ENCODE results near the gene DCHS1. TPM values are rescaled to one million over a fixed set of nuclear protein-coding genes. Genes with fewer than 3 reads are reported as not detected.

The DCHS1 gene
- total RNA-seq, 6 experiments from 2014 or later, result 1.8 to 9.2 (median 4.1) TPM

DNA sequence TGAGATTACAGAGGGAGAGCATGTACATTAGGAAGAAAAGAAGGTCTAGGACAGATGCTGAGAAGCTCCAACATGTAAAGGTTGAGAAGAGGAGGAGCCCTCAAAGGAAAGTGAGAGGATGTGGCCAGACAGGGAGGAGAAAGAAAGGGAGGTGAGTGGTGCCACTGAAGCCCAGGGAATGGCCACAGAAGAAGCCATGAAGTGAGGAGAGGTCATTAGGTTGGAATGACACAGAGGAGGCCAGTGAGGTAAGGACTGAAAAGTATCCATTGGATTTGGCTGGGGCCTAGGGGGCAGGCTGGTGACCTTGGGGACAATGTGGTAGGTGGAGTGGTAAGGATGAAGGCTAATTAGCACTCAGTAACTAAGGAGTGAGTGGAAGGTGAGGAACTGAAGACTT is 3.0 kb upstream of the DCHS1 start:
- TF ChIP-seq, protein P1, sequence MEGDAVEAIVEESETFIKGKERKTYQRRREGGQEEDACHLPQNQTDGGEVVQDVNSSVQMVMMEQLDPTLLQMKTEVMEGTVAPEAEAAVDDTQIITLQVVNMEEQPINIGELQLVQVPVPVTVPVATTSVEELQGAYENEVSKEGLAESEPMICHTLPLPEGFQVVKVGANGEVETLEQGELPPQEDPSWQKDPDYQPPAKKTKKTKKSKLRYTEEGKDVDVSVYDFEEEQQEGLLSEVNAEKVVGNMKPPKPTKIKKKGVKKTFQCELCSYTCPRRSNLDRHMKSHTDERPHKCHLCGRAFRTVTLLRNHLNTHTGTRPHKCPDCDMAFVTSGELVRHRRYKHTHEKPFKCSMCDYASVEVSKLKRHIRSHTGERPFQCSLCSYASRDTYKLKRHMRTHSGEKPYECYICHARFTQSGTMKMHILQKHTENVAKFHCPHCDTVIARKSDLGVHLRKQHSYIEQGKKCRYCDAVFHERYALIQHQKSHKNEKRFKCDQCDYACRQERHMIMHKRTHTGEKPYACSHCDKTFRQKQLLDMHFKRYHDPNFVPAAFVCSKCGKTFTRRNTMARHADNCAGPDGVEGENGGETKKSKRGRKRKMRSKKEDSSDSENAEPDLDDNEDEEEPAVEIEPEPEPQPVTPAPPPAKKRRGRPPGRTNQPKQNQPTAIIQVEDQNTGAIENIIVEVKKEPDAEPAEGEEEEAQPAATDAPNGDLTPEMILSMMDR (IDR thresholded peaks at IDR 0.05), result no peak
- no peak for TF ChIP-seq POLR2A (IDR thresholded peaks at IDR 0.05)
- no peaks in the 10 kb centered on the region for H3K27me3 ChIP-seq
- no peaks in the 10 kb centered on the region for H3K36me3 ChIP-seq
- intact Hi-C loops (cut with DNase I), result no loop called here
- no peaks in the 10 kb centered on the region for H3K4me1 ChIP-seq
- H3K9me3 ChIP-seq, result no peaks in the 10 kb centered on the region
- ATAC-seq (no peak), DNase-seq (no peak)
- H3K4me3 ChIP-seq, result no peak overlapping the region
- no peak overlapping the region for H3K27ac ChIP-seq

DNA sequence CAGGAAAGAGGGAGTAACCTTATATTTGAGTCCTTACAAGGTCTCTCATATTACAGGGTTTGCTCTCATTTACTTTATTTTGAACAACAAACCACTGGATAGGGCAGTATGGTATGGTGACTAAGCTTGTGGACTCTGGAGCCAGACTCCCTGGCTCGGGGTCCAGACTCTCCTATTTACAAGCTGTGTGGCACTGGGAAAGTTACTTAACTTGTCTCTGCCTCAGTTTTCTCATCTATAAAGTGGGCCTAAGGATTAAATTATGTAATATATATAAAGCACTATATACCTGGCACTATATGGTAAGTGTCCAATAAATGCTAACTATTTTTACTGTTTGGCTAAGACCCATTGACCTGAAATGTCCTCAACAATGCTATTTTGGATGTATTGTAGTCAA is 1.7 kb upstream of the DCHS1 start:
- no peaks in the 10 kb centered on the region for H3K9me3 ChIP-seq
- H3K4me1 ChIP-seq, result no peaks in the 10 kb centered on the region
- intact Hi-C loops (cut with DNase I), result no loop called here
- H3K36me3 ChIP-seq, result no peaks in the 10 kb centered on the region
- no peak for ATAC-seq
- TF ChIP-seq, protein P1 (IDR thresholded peaks at IDR 0.05), result no peak
- TF ChIP-seq POLR2A (IDR thresholded peaks at IDR 0.05), result no peak
- DNase-seq, result no peak
- H3K27me3 ChIP-seq, result no peaks in the 10 kb centered on the region
- no peak overlapping the region for H3K27ac ChIP-seq
- no CpG with 5 or more reads among the region's 1 CpG for WGBS (ENCODE audit: insufficient coverage, low coverage, low lambda C conversion rate, missing lambda C conversion rate)
- no peak overlapping the region for H3K4me3 ChIP-seq

DNA sequence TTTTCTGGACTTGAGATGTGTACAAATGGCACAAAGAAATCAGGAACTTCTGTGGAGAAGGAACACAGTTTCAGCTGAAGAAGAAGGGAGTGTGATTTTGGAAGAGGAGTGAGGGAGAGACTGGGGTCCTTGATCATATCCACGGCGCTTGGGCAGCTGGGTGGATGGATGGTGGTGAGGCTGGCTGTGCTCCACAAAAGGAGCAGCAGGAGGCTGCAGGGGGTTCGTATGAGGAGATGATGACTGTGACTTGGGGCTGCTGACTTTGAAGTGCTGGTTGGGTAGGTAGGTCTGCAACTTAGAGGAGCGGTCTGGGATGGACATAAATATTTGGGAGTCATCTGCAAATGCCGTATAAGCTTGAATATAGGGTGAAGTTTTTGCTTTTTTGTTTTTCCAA is 1.3 kb upstream of the DCHS1 start:
- TF ChIP-seq, protein P1 (IDR thresholded peaks at IDR 0.05), result no peak
- no peak for TF ChIP-seq POLR2A (IDR thresholded peaks at IDR 0.05)
- 82% methylated on average over 5 of the region's 5 CpGs for WGBS (ENCODE audit: insufficient coverage, low coverage, low lambda C conversion rate, missing lambda C conversion rate)
- Histone ChIP-seq H3K27me3 (no peaks in the 10 kb centered on the region), H3K9me3 (no peaks in the 10 kb centered on the region), H3K36me3 (no peaks in the 10 kb centered on the region), H3K4me1 (no peaks in the 10 kb centered on the region), H3K27ac (no peak overlapping the region), H3K4me3 (no peak overlapping the region)
- ATAC-seq, result no peak
- intact Hi-C loops (cut with DNase I), result no loop called here
- no peak for DNase-seq

DNA sequence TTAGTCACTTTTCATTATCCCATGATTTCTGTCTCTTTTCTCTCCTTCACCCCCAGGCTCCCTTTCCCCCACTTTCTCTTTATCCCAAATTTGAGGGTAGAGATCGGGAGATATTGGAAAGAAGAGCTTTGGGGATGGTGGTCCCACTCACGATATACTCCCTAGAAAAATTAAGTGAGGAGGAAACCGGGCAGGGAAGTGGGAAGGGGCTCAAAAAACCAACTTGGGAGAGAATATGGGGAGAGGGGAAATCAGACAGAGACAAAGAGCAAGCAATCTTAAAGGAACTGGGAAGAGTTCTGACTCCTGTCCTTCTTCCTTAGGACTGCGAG is 941 bp upstream of the DCHS1 start:
- Histone ChIP-seq H3K36me3 (no peaks in the 10 kb centered on the region), H3K4me3 (no peak overlapping the region), H3K9me3 (no peaks in the 10 kb centered on the region), H3K27me3 (no peaks in the 10 kb centered on the region), H3K4me1 (no peaks in the 10 kb centered on the region), H3K27ac (no peak overlapping the region)
- no peak for DNase-seq
- intact Hi-C loops (cut with DNase I), result no loop called here
- TF ChIP-seq, protein P1 (IDR thresholded peaks at IDR 0.05), result no peak
- TF ChIP-seq POLR2A (IDR thresholded peaks at IDR 0.05), result no peak
- no peak for ATAC-seq
- 57% methylated on average over 4 of the region's 4 CpGs for WGBS (ENCODE audit: insufficient coverage, low coverage, low lambda C conversion rate, missing lambda C conversion rate)
